Activated CD4-positive, alpha-beta T cell treated with anti-CD3 and anti-CD28 coated beads for 1 hour (primary cell): ENCODE data around the gene NBAS.
"Not testable (repeated sequence)": the region's sequence is repeated elsewhere in the genome, so short reads cannot be mapped to it uniquely, and the experiment has no call there.

ENCODE experiments used
- DNase-seq: peaks from one replicate; pipeline ENCODE4 v3.0.0-alpha.2; 2020

NBAS gene

DNA sequence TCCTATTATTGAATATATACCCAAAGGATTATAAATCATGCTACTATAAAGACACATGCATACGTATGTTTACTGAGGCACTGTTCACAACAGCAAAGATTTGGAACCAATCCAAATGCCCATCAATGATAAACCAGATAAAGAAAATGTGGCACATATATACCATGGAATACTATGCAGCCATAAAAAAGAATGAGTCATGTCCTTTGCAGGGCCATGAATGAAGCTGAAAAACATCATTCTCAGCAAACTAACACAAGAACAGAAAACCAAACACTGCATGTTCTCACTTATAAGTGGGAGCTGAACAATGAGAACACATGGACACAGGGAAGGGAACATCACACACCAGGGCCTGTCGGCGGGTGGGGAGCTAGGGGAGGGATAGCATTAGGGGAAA lies 310.2 kb downstream of the NBAS start:
- DNase-seq = not testable (repeated sequence)

DNA sequence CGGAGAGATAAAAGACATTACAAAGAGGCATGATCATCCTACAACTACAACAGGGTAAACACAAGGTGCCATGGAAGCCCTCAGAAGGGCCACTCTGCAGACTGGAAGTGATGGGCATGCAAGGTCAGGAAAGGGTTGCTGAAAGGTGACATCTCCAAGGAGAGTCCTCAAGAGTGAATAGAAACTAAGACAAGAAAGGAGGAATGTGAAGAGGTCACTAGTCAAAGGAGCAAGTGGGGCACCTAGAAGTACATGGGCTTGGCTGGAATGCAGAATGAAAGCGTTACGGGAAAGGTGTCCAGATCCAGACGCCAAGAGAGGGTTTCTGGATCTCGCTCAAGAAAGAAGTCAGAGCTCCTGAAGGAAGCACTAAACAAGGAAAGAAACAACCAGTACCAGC lies 314.3 kb downstream of the NBAS start:
- no peak for DNase-seq

DNA sequence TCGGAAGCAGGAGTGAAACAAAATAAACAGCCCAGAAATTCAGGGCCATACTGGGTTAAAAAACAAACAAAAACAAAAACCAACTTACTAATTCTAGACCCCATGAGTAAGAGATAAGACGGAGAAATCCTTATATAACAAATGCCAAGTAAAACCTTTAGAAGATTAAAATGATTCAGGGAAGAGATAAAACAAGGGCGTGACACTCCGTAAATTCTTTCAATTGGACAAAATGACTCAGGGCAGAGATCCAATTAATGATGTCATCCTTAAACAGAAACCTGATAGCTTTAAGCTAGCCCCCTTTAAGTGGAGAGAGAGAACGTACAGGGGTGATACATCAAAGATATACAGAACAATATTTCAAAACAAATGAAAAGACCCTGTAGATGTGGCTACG lies 317.4 kb downstream of the NBAS start:
- DNase-seq = no peak

DNA sequence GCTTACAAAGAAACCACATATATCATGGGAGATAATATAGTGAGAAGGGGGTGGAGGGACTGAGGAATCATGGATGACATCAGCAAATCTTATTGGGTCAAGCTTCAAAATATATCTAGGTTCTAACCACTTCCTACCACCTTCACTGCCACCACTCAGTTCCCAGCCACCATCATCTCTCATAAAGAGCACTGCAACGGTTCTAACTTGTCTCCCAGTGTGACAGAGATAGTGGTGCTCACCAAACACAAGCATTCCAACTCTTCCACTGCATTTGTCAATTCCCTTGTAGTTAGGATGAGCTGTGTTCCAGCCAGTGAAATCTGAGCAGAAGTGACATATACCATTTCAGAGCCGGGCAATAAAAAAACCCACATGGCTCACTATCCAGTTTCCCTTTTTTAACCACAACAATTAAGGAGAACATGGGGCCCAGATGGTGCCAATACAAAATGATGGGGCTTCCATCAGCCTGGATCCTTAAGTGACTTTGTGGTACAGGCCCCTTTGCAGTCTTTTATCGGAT lies 318.1 kb downstream of the NBAS start:
- no peak for DNase-seq

DNA sequence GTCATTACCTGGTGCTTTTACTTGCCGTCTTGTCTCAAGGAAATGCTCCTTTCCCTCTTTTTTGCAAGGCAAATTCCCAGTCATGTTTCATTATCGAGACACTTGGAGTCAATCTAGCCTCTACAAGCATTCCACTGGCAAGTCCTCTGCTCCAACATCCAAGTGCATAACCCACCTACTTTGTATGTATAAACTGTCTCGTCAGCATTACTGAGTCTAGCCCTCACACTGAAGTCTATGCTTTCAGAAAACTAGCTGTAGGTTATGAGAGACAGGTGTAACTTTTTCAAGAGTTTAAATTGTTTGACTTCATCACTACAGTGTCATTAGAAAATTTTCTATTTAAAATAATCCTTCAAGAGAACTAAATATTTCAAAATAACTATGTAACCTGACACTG lies 319.2 kb downstream of the NBAS start:
- no peak for DNase-seq

DNA sequence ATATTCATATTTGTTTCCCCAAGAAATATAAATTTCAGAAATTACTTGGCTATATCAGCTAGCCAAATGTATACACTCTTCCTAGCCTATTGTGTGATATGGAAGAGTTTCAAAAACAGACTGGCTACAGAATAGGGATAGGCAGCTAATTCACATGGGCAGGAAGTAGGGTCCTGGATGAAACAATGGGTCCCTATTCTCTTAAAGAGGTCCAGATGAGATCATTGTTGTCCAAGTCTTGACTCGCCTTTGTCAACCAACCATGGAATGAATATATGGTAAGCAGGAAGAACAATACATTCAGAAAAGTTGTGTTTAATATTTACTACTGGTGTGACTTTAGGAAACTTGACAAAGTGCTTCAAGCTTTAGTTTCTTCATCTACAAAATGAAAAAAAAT lies 319.9 kb downstream of the NBAS start:
- no peak for DNase-seq

DNA sequence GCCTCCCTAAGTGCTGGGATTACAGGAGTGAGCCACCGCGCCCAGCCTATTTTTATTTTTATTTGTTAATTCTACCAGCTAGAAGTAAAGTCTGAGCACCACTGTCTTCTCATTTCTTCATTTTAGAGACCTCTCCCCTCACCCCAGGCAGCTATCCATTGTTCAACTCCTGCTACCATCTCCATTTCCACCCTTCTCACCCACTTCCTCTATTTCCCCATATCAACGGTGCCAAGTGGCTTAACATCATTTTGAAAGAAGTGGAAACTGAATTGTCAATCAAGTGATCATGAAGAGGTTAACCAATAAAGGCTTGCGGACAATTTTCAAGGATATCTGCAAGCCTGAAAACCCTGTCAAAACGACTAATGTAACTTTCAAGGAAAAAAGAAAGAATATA lies 323.1 kb downstream of the NBAS start:
- no peak for DNase-seq

DNA sequence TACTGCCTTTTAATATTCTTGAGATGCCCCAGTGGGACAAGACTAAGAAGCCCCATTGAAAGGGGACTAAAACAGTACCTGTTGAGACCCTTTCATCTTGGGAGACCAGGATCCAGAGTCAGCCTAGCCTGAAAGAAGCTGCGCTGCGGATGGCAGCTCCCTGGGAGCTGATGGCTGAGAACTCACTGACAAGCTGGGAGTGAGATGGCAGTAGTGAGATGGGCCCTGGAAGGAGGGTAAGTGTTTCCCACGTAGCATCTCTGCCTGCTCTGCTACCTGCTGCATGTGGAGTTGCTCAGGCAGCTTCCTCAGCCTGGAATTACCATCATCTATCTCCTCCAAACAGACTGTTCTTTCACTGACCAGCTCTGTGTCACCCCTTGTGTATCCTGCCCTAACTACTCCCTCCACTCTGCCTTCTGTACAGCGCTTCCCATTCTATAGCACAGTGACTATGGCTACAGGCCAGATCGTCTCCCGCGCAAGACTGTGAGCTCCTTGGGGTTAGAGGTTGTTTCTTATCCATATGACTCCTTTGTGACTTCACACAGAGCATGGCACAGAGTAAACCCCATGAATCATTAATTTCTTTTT lies 330.4 kb downstream of the NBAS start:
- DNase-seq = no peak

DNA sequence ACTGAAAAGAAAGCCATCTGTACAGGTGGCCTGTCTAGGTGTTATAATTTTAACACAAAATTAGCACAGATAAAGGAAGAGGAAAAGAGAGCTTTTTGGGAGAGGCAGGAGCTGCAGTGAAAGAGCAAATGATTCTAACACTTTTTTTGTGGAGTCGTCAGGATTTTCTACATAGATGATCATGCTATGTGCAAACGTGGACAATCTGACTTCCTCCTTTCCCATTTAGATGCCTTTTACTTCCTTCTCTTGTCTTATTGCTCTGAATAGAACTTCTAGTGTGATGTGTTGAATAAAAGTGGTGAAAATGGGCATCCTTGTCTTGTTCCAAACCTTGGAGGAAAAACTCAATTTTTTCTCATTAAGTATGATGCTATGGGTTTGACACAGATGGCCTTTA lies 334.5 kb downstream of the NBAS start:
- no peak for DNase-seq

DNA sequence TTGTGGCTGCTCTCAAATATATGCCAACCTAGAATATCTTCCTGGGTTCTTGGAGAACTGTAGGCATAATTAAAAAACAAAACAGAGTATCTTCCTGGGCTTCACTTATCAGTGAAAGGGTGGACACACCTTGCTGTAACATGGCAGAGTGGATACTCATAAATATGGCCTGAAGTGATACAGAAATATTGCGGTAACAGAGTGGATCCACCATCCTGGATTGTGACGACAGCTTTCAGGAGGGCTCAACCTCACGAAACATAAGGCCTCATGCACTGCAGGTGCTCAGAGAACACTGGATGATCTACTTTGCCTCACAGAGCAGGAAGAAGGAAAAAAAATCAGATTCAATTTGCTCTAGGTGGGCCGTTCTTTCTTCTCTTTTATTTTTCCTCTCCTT lies 336.0 kb downstream of the NBAS start:
- no peak for DNase-seq

DNA sequence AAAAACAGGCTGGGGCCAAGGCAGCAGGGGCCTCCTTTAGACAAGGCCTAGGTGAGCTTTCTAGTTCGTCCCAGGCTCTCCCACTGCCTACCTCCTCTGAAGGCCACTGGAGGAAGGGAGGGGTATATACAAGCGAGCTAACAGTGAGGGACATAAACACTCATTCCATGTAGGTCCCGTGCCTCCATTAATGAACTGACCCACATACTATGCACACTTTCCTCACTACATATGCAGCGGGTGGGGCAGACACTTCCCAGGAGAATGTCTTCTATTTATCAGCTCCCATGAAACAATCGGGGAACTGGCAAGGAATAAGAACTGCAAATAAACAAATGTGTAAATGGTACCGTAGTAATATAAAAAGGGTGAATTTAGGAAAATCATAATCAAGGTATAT lies 336.5 kb downstream of the NBAS start:
- no peak for DNase-seq

DNA sequence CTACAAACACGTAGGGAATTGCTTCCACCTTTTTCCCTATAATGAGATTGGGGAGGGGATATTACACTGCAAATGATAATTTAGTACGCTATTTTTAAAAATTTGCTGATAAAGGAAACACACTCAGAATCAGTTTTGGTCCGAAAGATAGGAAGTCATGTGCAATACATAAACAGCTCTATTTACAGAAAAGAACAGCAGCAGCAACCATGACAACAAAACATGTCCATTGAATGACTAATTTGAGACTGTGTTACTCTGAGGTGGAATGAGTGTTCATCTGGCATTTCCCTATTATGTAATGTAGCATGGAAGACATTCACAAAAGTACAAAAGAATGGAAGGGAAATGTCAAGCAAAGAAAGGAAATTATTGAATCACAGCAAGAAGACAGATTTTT lies 337.2 kb downstream of the NBAS start:
- DNase-seq = no peak

DNA sequence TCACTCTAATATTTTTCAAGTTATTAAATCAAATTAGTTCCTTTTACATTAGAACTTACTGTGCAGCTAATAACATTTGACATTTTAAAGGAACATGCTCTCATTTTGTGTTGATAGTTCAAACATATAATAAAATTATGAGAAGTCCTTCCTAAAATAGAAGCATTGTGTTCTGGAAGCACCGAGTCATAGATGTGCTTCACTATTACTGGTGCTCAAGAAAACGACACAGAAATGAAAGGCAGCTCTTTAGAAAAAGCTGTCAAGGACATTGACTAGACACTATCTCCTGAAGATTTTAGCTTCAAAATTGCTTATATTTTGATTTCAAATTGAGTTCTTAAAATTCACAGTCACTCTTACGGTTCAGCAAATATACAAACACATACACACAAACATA lies 338.3 kb downstream of the NBAS start:
- no peak for DNase-seq

DNA sequence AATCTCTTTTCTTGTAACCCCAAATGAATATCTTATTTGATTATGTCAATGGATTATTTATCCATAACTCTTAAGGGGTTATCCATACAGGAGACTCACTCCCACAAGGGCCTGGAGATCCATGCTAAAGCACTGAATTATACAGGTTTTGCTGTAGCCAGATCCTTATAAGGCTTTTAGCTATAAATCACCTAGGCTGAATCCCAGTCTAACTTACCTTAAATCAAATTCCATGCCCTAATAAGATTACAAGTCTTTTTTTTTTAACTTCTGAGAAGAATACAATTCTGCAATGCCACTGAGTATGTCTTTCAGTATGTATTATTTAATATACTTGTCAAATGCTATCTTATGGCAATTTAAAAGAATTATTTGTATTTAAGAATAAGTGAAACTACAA lies 340.5 kb downstream of the NBAS start:
- no peak for DNase-seq

DNA sequence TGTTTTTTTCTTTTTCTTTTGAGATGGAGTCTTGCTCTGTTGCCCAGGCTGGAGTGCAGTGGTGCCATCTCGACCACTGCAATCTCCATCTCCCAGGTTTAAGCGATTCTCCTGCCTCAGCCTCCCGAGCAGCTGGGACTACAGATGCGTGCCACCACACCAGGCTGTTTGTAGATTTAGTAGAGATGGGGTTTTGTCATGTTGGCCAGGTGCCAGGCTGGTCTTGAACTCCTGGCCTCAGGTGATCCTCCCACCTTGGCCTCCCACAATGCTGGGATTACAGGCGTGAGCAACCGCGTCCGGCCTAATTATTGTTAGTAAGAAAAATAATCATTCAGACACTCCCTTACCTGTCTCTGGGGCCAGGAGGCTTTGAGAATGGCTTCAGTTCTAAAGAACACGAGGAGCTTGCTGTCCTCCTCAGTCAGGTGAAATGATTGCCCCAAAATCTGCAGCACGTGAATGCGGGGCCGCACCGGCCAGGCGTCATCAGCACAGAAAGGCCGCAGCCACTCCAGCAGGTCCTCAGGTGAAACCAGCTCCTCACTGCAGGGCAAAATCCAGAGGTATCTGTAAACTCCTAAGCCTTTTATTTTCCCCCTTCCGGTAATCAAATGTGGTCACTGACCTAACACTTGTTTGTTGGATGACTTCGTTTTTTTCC lies 342.6 kb downstream of the NBAS start:
- no peak for DNase-seq

DNA sequence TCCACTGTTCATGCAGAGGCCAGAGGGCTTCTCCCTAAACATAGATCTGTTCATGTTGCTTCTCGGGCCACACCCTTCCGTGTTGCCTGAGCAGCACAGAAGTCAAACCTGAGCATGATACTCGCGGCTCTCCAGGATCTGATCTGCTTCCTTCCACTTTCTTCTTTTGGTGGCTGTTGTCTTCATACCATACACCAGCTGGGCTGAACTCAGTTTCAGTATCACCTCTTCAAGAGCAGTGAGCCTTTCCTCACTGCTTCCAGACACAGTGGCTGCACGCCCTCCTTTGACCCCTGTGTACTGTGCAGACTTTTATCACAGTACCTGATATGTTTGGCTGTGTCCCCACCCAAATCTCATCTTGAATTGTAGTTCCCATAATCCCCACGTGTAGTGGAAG lies 348.9 kb downstream of the NBAS start:
- no peak for DNase-seq

DNA sequence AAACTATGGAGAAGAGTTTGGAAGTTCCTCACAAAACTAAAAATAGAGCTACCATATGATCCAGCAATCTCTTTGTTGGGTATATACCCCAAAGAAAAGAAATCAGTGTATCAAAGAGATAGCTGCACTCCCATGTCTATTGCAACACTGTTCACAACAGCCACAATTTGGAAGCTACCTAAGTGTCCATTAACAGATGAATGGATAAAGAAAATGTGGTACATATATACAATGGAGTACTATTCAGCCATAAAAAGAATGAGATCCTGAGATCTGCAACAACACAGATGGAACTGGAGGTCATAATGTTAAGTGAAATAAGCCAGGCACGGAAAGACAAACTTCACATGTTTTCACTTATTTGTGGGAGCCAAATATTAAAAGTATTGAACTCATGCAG lies 350.6 kb downstream of the NBAS start:
- DNase-seq = not testable (repeated sequence)

DNA sequence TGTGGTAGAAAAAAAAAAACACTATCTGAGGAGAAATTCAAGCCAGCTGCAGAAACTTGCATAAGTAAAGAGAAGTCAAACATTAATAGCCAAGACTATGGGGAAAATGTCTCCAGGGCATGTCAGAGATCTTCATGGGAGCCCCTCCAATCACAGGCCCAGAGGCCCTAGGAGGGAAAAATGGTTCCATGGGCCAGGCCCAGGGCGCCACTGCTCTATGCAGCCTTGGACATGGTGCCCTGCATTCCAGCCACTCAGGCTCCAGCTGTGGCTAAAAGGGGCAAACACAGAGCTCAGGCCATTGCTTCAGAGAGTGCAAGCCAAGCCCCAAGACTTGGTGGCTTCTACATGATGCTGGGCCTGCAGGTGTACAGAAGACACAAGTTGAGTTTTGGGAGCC lies 354.7 kb downstream of the NBAS start:
- DNase-seq = no peak

DNA sequence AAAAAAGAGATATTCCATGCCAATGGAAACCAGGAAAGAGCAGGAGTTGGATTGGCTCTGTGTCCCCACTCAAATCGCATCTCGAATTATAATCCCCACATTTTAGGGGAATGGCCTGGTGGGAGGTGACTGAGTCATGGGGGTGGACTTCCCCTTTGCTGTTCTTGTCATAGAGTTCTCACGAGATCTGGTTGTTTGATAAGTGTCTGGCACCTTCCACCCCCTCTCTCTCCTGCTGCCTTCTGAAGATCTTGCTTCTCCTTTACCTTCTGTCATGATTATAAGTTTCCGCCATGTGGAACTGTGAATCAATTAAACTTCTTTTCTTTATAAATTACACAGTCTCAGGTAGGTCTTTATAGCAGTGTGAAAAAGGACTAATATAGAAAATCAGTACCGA lies 355.6 kb downstream of the NBAS start:
- no peak for DNase-seq

DNA sequence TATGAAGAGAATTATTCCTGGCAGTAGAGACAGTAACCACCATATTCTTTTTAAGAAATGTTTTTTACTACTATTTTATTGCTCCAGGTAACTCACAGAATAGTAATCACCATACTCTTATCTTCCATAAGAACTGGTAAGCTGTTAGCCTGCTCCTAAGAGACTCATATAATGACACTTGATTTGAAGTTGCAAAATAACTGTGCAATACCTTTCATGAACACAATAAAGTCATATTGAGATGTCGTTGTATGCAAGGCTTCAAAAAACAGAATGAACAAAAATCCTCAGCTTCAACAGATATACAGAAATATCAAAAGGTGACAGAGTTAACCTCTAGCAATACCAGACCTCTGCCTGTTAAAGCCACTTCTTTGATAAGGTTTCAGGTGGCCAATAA lies 360.1 kb downstream of the NBAS start:
- no peak for DNase-seq

DNA sequence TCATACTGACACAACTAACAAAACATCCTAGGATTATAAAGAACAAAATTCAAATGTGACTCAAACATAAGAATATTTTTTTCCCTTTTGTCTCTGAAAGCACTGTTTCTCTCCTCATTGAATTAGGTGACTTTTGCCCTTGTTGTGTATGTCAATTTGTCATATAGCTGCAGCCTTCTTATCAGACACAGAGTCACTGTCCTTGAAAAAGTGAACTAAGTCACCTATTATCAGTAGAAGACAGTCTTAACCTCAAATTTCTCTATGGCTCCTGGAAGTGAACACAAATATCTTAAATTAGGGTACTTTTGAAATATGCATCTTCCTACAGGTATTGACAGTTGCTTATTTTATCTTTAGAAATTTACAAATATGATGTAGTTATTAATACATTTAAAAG lies 360.6 kb downstream of the NBAS start:
- no peak for DNase-seq

DNA sequence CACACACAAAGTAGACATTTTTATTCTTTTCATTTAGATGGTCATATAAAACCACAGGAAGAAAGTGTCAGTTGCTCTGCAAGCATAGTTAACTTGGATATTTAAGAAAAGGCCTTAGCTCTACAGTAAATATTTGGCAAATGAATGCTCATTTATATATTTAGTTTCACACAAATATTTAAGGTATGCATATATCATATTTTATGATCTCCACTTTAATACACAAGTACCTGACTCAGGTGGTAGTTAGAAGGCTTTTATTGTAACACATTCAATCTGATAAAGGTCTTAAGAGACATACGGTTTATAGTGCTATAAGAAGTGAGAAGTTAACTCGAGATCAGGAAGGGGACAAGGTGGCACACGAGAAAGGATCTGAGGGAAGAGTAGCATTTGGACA lies 363.1 kb downstream of the NBAS start:
- no peak for DNase-seq

DNA sequence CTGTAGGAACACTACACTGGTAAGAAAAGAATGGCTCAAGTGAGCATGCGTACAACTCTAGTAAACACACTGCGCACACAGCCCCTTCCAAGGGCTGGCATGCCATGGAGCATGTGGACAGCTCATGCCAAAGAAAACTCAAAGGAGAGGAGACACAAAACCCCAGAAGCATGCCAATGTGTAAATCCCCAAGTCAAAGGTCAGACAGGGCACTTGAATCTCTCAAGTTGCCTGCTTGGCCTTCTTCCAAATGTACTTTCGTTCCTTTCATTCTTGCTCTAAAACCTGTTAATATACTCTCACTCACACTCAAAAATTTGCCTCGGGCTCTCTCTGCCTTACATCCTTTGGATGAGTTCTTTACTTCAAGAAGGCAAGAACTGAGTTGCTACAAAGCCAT lies 365.3 kb downstream of the NBAS start:
- DNase-seq = no peak

DNA sequence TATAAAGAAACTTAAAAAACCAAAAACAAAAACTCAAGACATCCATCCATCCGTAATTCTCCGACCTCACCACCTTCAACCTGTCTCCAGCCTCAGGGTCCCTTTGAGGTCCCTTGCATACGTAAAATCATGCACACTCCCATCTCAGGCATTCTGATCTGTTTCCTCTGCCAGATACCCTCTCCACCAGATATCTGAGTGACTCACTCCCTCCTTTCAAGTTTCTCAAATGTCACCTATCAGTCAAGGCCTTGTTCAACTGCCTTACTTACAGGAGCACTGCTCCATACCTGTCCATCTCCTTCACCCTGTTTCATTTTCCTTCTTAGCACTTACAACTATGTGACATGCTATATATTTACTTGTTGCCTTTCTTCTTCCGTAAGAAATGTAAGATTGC lies 369.3 kb downstream of the NBAS start:
- DNase-seq = no peak

DNA sequence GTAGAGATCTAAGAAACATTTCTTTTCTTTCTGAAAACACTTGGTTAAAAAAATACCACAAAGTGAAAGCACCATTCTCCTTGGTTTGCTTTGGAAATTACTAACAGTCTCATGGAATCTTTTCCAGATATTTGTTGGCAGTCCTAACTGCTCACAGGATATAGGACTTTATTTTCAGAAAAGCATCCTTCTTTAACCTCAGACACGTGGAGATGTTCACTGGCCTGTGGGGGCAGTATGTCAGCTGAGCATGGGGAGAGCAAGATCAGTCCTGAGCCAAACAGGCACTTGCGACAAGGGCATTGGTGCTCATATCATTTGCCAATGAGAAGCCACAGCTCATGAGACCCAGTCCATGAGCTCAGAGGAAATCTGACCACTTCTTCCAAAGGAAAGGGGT lies 371.9 kb downstream of the NBAS start:
- DNase-seq = no peak
